GM21723 (cell line): Measurements from ENCODE around the gene FABP1.

Experiments
- ATAC-seq: cut with Tn5 transposase; IDR thresholded peaks from one replicate; pipeline ENCODE4 v1.9.1; 2021; ENCODE audit warnings: mild to moderate bottlenecking, moderate library complexity; ENCODE audit not compliant: unreplicated experiment

FABP1 gene

GRCh38 chr2:88085099-88085498 lies 42.8 kb downstream of the FABP1 start:
- ATAC-seq: no peak

GRCh38 chr2:88082781-88083180 lies 45.1 kb downstream of the FABP1 start:
- ATAC-seq: no peak

- ATAC-seq: no peak
Observed at GRCh38 chr2:88081924-88082608, 45.8 kb downstream of the FABP1 start.

- ATAC-seq: no peak
Observed at GRCh38 chr2:88080545-88080944, 47.3 kb downstream of the FABP1 start.

- ATAC-seq: no peak
Observed at GRCh38 chr2:88078643-88079172, 49.2 kb downstream of the FABP1 start.

- no peak for ATAC-seq
Observed at GRCh38 chr2:88077080-88077479, 50.8 kb downstream of the FABP1 start.

DNA sequence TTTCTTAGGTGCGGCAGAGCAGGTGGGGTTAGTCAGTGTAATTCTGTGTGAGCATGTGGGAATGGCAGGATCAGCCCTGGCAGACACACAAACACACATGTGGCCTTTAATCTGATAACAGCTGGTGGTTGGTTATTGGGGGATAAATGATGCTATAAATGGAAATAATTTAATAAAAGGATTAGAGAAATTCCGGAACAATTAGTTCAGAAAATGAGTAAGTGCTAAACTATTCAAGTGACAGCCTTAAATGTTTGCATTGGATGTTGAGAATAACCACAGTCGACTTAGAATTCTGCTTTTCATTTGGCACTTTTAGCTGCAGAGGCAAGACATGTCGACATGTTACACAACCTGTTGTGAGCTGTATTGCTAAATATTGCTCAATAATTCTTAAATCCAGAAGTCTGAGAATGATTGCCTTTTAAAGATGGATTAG lies 53.0 kb downstream of the FABP1 start:
- no peak for ATAC-seq

GRCh38 chr2:88074150-88074549 lies 53.7 kb downstream of the FABP1 start:
- no peak for ATAC-seq
